DMS153 treated with DMSO at 0.1 percent for 48 hours (cell line): ENCODE measurements around the gene BDNF.

Experiments used
- DNase-seq: peaks from one replicate; lab custom pipeline; 2025; ENCODE audit not compliant: unreplicated experiment; lab: John Stamatoyannopoulos, UW

The BDNF gene

GRCh38 chr11:27626938-27627586 lies 73.2 kb downstream of the BDNF start:
- DNase-seq = no peak

GRCh38 chr11:27626269-27626937 lies 73.9 kb downstream of the BDNF start:
- DNase-seq = no peak

GRCh38 chr11:27625347-27625912 lies 74.8 kb downstream of the BDNF start:
- DNase-seq = no peak

GRCh38 chr11:27623945-27624523 lies 76.2 kb downstream of the BDNF start:
- no peak for DNase-seq

GRCh38 chr11:27622541-27623300 lies 77.5 kb downstream of the BDNF start:
- no peak for DNase-seq

- no peak for DNase-seq
Observed at GRCh38 chr11:27621405-27622161, 78.7 kb downstream of the BDNF start.

GRCh38 chr11:27619763-27620335 lies 80.4 kb downstream of the BDNF start:
- DNase-seq = no peak

GRCh38 chr11:27619039-27619574 lies 81.1 kb downstream of the BDNF start:
- no peak for DNase-seq

- no peak for DNase-seq
Observed at GRCh38 chr11:27618281-27618915, 81.9 kb downstream of the BDNF start.

- DNase-seq = no peak
Observed at GRCh38 chr11:27616711-27617110, 83.5 kb downstream of the BDNF start.

GRCh38 chr11:27615833-27616232 lies 84.4 kb downstream of the BDNF start:
- DNase-seq = no peak

- no peak for DNase-seq
Observed at GRCh38 chr11:27614092-27614491, 86.2 kb downstream of the BDNF start.

- no peak for DNase-seq
Observed at GRCh38 chr11:27612932-27613880, 87.0 kb downstream of the BDNF start.

- DNase-seq = no peak
Observed at GRCh38 chr11:27611947-27612455, 88.3 kb downstream of the BDNF start.

- DNase-seq = no peak
Observed at GRCh38 chr11:27611390-27611789, 88.9 kb downstream of the BDNF start.

GRCh38 chr11:27610946-27611345 lies 89.3 kb downstream of the BDNF start:
- DNase-seq = no peak

GRCh38 chr11:27610280-27610679 lies 90.0 kb downstream of the BDNF start:
- DNase-seq = no peak

- DNase-seq = no peak
Observed at GRCh38 chr11:27608951-27609350, 91.3 kb downstream of the BDNF start.
